Measurements from ENCODE around the gene SORBS2.

SORBS2 gene

DNA sequence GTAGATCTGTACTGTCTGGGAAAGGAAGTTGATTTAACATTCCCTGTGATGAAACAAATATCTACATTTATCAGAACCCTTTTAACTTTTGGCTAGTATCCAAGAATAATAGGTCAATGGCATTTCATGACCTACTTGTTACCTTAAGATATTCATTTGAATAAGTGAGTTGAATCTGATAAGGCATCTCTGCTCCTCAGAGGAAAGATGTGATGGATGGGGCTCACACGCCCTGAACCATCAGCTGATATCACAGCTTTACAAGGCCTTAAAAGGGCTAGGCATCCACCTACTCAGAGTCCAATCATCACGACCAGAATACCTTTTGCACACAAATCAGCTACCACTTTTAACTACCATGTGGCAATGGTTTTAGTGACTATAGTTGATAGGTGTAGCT lies 186.5 kb downstream of the SORBS2 start:
- no peak for DNase-seq

DNA sequence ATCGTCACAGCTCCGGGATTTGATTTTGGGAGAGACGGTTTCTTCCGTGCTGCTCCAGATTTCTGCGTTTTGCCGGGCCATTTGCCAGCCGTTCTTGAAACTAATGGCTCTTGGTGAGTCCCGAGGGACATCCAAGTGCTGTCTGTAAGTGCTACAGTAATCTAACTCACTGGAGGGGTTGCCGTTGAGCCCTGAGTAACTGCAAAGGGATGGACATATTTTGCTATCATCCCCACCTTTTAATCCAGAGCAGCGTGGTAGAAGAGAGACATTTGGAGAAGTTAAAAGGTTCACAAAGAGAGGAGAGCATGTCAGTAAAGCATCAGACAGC lies 187.8 kb downstream of the SORBS2 start:
- no peak for DNase-seq

DNA sequence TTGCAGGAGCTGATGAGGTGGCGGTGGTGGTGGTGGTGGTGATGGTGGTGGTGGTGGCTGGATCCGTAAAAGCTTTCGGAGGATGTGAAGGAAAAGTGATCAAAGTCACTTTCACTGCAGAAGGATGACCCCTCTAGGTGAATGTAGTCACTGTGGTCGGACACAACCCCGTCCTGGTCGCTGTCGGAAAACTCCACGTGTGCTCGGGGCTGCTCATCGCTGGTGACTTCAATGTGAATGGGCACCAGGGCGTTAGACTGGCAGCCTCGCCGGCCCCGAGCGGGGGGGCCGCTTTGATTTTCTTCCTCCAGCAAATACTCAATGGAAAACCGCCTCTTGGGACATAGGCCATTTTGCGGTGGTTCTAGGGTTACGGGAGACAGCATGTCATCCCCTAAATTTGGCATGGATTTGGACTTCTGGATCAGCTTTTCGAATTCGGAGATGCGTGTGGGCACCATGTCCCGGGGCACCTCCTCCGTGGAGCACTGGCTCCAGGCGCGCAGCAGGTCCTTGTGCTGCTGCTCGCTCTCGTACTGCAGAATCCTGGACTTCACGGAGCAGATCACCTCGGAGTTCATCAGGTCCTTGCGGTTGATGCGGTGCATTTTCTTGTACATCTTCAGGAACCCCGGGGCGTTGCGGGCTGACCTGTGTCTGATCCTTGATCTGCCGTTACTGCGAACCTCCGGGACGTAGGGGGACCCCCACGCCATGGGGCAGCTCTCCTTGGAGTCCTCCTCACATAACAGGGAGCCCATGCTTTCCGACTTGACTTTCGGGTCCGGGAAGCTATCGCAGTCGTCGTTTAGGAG lies 188.3 kb downstream of the SORBS2 start:
- no peak for DNase-seq

DNA sequence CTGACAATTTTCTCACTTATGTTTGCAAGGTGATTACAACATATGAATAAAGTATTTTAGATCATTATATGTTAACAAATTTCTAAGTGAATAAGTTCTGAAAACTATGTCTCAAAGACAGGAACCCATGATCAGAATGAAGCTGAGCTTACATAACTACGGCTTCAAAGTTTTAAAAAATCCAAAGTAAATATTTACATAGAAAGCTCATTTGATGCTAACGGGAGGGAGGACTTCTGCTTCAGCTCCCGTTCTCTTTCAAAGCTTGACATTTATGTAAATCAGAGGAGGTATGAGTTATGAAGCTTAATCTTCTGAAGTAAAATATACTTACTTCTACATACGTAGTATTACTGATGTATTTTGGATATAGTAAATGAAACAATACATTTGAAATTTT lies 203.8 kb downstream of the SORBS2 start:
- no peak for DNase-seq

DNA sequence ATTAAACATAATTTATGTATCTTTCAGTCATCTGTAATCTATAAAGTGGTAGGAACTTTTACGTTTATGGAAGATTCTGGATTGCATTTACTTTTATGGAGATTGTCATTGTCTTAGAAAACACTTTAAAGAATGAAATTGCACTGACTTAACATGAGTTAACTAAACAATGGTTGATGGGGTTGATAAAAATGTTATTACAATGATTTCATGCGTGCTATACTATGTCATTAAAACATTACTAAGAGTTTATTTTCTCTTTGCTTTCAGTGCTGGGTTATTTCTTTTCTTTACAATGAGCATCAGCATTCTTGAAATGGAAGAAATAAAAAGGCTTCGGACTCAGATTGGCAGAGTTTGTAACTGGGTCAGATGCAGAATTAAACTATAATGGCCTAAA lies 209.6 kb downstream of the SORBS2 start:
- DNase-seq, result no peak

DNA sequence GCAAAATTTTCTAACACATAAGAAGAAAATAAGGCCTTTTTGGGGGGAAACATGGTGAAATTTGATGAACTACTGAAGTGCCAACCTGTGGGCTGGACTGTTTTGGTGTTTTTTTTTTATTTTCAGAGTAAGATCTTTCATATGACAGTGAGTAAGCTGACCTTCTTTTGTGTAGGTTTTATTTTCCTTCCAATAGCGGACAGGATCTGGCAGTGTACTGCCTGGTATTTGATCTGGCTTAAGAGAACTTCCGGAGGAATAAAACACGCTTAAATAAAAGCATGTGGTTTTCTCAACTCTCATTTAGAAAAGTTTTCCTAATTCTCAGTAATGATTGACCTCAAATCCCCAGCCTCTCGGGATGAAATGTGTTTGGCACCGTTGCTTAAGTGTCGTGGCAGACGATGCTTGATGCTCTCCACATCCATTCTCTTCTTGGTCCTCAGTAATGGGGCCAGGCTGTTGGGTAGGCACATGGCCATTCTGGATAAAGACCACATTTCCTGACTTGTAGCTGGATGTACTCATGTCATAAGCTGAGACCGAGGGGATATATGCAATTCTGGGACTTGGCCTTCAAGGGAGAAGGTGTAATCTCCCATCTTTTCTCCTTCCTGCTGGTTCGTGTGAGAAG lies 211.1 kb downstream of the SORBS2 start:
- no peak for DNase-seq

DNA sequence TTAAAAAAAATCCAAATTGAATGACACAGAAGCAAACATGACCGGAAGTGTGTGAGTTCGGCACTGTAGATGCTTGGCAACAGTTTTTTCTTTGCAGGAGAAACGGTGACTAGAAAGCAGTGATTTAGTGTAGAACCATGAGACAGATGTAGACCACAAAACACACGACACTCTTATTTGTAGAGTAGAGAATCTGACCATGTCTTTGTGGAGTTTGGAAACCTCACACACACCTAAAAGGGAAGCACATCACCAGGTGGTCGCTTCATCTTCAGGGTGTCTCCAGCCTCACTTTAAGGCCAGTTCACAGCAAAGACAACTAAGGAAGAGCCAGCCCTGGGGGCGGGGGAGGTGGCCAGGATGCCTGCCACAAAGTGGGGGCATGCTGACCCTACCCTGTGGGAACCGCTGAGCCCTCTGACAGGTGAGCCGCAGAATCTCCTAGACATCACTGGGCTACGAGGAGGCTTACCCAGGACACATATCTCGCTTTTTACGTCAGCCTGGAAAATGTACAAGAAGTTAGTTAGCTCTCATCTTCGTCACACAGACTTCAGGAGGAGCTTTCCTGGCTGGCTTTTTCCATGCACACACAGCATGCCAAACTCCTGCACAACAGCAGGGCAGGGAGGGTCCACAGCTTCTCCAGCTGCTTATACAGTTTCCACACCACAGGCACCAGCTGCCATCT lies 212.3 kb downstream of the SORBS2 start:
- DNase-seq, result no peak

DNA sequence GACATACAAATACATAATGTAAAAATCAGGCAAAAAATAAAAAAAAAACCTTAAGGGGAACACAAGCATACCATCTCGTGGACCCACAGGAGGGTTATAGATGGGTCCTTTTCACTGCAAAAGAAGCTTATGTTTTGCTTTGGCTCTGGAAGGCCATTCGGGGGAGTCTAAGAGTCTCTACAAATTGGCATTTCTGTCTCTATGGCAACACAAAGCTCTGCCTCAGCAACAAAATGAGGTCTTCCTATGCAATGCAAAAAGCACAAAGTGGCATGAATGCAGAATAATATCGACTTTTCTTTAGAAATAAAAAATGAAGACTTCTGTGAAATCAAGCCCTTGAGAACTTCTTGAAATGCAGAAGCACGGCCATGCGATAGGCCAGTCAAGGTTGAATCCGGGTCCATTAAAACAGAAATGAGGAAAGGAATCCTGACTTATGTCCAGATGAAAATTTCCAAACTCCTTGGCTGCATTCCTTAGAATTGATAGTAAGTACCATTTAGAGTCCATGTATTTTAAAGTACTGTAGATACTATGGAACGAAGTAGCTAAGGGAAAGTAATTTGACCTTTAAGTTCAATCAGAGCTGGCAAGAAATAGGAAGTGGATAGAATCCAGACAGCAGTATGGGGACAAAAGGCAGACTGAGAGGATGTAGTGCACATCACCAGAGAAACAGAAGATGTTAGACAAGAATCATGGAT lies 213.0 kb downstream of the SORBS2 start:
- DNase-seq, result no peak

DNA sequence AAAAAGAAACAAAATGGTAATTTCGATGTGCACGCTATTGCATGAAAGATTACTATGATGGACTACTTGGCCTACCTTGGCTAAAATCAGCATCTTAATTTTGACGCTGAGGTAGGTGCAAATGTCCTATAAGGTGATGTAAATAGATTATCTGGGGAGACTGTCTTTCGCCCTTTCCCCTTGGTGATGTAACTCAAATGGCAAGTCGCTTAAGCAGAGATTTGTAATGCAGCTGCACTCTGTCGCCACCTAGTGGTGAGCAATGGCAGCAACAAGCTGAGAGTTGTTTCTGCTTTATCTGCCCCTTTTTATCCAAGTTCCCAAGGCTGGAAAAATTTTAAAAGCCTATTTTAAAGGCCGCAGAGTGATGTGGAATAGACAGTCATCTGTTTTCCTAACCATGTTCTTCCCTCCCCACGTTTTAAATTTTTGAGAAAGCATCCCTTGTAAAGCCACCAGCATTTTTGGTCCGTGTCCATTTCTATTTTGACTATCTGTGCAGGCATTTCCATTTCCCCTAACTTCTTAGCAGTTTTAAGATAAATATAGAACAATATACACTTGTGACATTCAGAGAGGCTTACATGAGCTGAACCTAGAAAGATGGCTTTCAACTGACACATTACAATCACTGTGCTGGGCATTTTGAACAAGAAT lies 214.3 kb downstream of the SORBS2 start:
- peak; percentile 13 to 64 for DNase-seq

DNA sequence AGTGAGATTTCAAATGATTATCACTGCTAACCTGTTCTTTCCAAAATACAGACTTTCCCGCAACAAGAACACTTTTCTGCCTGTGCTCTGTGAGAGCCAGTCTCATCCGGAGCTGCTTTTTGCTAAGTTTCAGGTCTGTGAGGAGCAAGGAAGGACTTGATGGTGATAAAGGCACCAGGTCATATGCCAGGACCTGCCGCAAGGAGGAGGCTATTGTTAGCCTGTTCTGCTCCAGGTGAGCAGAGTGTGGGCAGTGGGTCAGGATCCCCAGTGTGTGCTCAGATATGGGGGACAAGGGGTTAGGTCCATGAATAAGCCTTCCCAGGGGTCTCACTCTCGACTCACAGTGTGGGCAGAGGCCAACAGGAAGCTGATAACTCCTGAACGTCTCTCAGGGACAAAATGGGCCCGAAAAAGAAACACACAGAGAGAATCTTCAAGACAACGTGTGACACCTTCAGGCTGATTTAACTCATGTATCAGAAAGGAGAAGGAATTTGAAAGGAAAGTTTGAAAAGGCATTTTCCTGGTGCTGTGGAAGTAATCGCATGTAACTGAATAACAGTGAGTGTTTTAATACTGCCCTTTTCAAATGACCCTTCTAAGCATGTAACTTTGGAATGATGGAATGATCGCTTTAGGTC lies 219.0 kb downstream of the SORBS2 start:
- no peak for DNase-seq

DNA sequence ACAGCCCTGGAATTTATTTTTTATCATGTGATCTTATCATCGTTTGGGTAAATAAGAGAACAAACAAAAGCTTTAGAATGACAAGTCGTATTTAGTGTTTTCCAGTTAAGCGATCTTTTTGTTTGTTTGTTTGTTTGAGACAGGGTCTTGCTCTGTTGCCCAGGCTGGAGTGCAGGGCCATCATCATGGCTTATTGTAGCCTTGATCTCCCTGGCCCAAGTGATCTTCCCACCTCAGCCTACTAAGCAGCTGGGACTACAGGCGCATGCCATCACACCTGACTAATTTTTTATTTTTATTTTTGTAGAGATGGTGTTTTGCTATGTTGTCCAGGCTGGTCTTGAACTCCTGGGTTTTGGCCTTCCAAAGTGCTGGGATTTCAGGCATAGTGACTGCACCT lies 219.6 kb downstream of the SORBS2 start:
- no peak for DNase-seq

DNA sequence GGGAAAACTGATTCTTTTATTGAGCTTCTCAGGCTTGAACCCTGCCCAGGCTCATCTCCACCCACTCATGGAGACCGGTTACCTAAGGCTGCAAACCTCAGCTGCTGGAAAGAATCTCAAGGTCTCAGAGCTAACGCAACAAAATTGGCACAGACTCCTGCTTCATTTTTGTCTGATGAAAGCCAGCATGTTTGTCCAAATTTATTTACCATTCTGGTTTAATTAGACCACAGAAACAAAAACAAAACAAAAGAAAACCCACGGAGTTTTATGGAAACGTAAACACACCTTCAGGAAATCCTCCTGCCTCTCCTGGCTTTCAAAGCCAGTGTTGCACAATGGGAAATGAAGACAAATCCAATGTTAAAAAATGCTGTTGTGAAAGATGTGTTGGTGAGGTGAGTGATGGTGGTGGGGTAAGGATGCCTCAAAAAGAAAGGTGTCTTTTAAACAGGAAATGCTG lies 220.3 kb downstream of the SORBS2 start:
- DNase-seq, result peak in 1 of 2 experiments; percentile 10

DNA sequence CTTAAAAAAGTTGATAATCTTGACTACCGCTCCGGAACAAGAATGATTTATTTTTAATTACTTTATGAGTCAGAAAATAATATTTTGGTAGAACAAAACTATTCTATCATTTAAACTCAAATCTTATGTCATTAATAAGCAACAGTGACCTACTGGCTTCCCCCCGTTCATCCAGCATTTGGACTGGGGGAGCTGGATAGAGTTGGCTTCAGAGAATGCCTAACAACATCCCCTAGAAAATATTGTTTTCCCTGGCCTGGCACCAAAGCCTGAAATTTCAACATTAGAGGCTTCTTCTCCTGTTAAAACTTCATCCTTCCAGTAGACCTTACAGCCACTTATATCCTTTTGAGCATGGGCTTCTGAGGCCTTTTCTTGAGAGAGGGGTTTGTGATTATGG lies 221.0 kb downstream of the SORBS2 start:
- DNase-seq, result no peak

DNA sequence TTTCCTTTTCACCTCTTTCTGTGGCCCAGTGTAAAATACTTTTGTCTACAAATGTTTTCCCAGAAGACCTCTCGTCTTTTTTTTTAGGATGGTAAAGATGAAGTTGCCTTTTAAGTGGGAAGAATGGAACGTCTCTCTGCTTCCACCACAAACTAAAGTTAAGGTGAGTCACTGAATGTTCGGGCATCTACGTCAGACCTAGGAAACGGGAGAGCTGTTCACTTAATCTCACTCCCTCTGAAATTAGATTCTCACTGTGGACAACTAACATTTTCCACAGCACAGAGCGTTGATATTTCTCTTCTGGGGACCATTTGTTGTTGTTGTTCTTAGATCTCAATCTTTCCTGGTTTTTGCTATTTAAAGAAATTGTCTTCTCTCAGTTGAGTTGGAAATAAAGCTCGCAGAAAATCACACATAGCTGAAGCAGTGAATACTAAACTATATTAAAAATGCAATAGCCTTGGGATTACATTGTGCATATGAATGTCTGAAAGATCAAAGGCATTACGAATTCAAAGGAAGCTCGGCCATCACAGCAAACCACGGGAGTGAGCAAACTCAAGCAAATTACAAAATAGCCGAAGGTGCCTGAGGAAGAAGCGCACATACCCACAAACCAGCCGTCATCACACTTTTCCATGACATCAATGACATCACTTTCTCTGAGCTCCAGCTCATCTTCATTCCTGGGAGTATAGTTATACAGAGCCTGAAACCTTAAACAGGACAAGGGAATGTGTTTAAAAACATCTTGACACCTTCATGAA lies 222.7 kb downstream of the SORBS2 start:
- no peak for DNase-seq

DNA sequence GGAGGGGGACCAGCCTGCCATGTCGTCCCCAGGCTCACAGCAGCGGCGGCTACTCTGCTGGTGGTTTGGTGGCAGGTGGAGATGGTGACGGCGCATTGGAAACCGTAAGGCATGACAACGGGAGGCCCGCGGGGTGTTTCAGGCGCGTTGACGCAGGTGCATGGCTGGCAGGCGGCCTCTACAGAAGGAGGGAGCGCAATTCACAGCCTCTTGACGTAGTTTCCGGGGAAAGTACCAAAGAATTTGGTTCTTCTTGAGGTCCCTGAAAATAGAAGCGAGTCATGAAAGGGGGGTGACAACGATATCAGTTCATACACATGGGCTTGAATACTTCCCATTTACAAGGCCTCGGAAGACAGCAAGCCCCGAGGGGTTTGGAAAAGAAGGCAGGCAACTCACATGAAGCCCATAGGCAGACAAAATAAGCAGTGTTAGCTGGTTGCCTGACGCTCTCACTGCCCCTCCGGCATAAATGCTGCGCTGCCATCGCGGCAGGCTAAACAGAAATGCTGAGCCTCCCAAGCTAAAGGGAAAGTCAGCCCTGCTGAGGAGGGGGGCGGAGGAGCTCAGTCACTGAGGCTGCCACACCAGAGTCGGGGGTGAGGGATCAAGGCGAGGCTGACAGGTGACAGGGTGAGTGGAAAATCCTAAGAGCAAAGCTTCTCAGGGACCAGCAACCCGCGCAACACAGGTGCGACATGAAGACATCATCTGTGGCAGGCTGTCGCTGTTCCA lies 224.4 kb downstream of the SORBS2 start:
- no peak for DNase-seq

DNA sequence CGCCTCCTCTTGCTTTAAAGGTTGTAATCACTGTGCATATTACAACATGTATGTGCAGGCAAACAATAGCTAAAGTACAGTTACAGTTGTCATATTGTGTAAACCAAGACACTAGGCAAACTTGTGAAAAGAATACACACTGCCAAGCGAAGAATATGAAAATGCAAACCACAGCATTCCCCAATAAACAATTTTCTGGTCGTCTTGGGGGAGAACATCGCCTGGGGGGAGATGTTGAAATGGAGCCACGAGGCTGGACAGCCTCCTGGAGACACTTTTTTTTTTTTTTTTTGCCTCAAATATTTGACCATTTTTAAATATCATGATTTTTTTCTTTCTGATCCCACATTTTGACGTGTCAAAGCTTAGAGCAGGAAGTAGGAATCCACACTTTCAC lies 225.0 kb downstream of the SORBS2 start:
- DNase-seq, result no peak

DNA sequence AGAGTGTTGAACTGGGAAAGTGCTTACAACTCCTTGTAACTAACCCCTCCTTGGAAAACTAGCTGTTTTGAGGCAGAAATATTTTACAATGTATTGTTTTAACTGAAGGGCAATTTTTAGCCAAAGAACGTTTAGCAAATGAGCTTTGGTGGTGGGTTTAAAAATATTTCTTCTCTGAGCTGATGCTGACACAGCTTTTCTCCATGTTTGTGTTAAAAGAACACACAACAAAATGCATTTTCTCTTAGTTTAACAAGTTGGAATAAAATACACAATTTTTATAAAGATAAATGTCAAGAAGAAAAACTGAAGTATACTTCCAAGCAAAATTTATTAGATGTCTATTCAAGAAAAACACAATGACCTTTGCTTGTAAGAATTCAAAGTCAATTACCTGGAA lies 226.8 kb downstream of the SORBS2 start:
- DNase-seq, result no peak

DNA sequence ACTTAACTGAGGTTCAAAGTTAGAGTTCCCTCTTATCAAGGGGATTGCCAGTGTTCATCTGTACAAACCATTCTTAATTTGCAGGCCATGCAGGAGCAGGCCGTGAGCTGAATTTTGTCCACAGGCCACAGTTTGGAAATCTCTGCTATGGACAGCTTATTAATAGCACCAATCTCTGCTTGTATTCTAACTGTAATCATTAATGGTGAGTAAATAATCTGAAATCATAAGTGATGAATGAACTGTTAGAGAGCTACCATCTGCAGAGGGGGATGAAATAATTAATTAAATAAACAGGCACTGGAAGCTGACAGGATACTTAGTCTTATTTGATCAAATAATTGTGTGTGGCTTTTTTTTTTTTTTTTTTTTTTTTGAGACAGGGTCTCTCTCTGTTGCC lies 228.2 kb downstream of the SORBS2 start:
- no peak for DNase-seq

DNA sequence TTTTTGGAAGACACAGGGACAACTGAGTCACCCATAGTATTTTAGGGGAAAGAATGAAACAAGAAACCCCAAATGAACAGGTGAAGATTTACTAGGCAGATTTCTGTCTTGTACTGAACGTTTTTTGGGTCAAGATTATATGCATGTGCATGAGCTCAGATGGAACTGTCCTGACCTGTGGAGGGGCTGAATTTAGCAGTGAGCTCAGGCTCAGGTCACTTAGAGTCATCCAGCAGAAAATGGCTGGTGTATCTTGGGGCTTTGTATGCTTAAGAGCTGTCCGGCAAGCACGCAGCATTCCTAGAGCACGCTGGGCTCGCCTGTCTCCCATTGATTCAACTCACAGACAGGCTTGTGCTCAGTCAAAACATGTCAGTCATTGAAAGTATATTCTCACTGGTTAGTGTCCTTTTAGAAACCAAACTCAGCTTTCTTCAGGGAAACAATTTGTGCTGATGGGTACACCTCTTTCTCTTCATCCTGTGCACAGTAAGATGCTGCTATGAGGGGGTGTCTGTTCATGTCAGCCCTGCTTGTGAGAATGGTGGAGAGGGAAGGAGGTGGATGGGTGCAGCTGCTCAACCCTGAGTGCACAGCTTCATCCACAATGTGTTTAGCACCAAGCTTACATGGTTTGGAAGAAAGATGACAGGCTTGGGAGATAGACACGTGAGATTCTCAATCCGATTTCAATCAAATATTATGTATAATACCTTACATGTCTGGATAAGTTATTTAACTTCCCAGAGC lies 229.2 kb downstream of the SORBS2 start:
- no peak for DNase-seq

DNA sequence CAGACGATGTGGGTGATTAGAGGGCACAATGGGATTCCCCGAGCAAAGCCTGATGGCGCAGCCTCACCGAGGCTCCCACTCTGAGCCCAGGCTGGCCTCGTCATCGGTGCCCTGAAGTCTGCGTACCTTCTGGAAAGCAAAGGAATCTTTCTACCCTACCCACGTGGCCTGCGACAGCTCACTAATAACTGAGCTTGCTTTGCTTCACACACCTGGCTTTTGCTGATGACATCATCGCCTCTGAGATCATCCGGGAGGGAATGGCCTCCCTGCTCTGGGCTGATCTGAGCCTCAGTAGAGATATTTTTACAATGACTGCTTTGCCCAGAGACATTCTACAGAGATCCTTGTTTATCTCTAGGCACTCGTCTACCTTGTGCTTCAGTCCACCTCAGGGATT lies 231.3 kb downstream of the SORBS2 start:
- DNase-seq, result no peak
